Effector memory CD4-positive, alpha-beta T cell (primary cell): ENCODE data around the gene HOXD3.

Experiments used
- DNase-seq, 3 donors: peaks; one replicate each; pipeline ENCODE4 v3.0.0-alpha.2; 2020
- H3K27ac ChIP-seq: 2 replicates; pipeline ENCODE4 v1.7.0; 2013; ENCODE audit warnings: mild to moderate bottlenecking, low read length, moderate library complexity; ENCODE audit not compliant: insufficient read depth, poor library complexity, severe bottlenecking
- H3K27me3 ChIP-seq: replicated peaks from 2 replicates; pipeline ENCODE4 v1.7.0; 2013; ENCODE audit warnings: mild to moderate bottlenecking, low read length; ENCODE audit not compliant: insufficient read depth, control insufficient read depth, poor library complexity, severe bottlenecking
- H3K36me3 ChIP-seq: 2 replicates; pipeline ENCODE4 v1.7.0; 2013; ENCODE audit warnings: mild to moderate bottlenecking, low read length, moderate library complexity; ENCODE audit not compliant: control insufficient read depth, insufficient read depth
- H3K4me1 ChIP-seq: 2 replicates; pipeline ENCODE4 v1.7.0; 2013; ENCODE audit warnings: low read length, mild to moderate bottlenecking; ENCODE audit not compliant: control insufficient read depth, insufficient read depth, poor library complexity, severe bottlenecking
- H3K4me3 ChIP-seq: 2 replicates; pipeline ENCODE4 v1.7.0; 2013; ENCODE audit warnings: low read length, low read depth, mild to moderate bottlenecking; ENCODE audit not compliant: insufficient read depth, poor library complexity, severe bottlenecking
- H3K9me3 ChIP-seq: 2 replicates; pipeline ENCODE4 v1.7.0; 2013; ENCODE audit warnings: mild to moderate bottlenecking, low read length, moderate library complexity; ENCODE audit not compliant: control insufficient read depth

The HOXD3 gene

GRCh38 chr2:176150584-176151441, 6.3 kb upstream of the HOXD3 start:
- Histone ChIP-seq H3K27ac (no peak overlapping the region), H3K27me3 (peaks cover 58% of the 10 kb centered on the region), H3K4me3 (no peak overlapping the region), H3K36me3 (no peaks in the 10 kb centered on the region), H3K4me1 (no peaks in the 10 kb centered on the region), H3K9me3 (no peaks in the 10 kb centered on the region)
- DNase-seq = no peak

GRCh38 chr2:176151442-176152287, 5.4 kb upstream of the HOXD3 start, which contains the start of gene HOXD4:
Gene HOXD4 (plus strand): TSS chr2:176151550. CDS start chr2:176151634, 84 bp downstream.
- DNase-seq = no peak
- Histone ChIP-seq H3K27me3 (peaks cover 58% of the 10 kb centered on the region), H3K4me3 (no peak within 1 kb of the TSS), H3K36me3 (no peaks in the 10 kb centered on the region), H3K4me1 (no peaks in the 10 kb centered on the region), H3K9me3 (no peaks in the 10 kb centered on the region), H3K27ac (no peak within 1 kb of the TSS)

- Histone ChIP-seq H3K36me3 (no peaks in the 10 kb centered on the region), H3K27me3 (peaks cover 58% of the 10 kb centered on the region), H3K9me3 (no peaks in the 10 kb centered on the region), H3K4me3 (no peak overlapping the region), H3K4me1 (peaks cover 6% of the 10 kb centered on the region), H3K27ac (no peak overlapping the region)
- DNase-seq = no peak
Measured at GRCh38 chr2:176152350-176153181, 4.5 kb upstream of the HOXD3 start.

- H3K27ac ChIP-seq = no peak overlapping the region
- DNase-seq = no peak
- no peaks in the 10 kb centered on the region for H3K36me3 ChIP-seq
- H3K4me1 ChIP-seq = peaks cover 6% of the 10 kb centered on the region
- no peak overlapping the region for H3K4me3 ChIP-seq
- H3K27me3 ChIP-seq = peaks cover 61% of the 10 kb centered on the region
- no peaks in the 10 kb centered on the region for H3K9me3 ChIP-seq
Measured at GRCh38 chr2:176154576-176155252, 2.4 kb upstream of the HOXD3 start.

- no peak overlapping the region for H3K4me3 ChIP-seq
Measured at GRCh38 chr2:176155356-176156044, 1.6 kb upstream of the HOXD3 start.

GRCh38 chr2:176156301-176156806, 753 bp upstream of the HOXD3 start:
- no peak for DNase-seq
- Histone ChIP-seq H3K9me3 (no peaks in the 10 kb centered on the region), H3K36me3 (no peaks in the 10 kb centered on the region), H3K27ac (no peak overlapping the region), H3K4me3 (no peak overlapping the region), H3K4me1 (peaks cover 6% of the 10 kb centered on the region), H3K27me3 (peaks cover 66% of the 10 kb centered on the region)

More at GRCh38 chr2:176155356-176156044, 1.6 kb upstream of the HOXD3 start:
- DNase-seq = no peak
- Histone ChIP-seq H3K9me3 (no peaks in the 10 kb centered on the region), H3K27ac (no peak overlapping the region), H3K4me1 (peaks cover 6% of the 10 kb centered on the region), H3K27me3 (peaks cover 66% of the 10 kb centered on the region), H3K36me3 (no peaks in the 10 kb centered on the region)

- Histone ChIP-seq H3K27me3 (peaks cover 67% of the 10 kb centered on the region), H3K4me1 (peaks cover 6% of the 10 kb centered on the region), H3K9me3 (no peaks in the 10 kb centered on the region), H3K4me3 (no peak overlapping the region), H3K36me3 (no peaks in the 10 kb centered on the region), H3K27ac (no peak overlapping the region)
- no peak for DNase-seq
Measured at GRCh38 chr2:176157499-176158185, 535 bp downstream of the HOXD3 start.

- Histone ChIP-seq H3K9me3 (no peaks in the 10 kb centered on the region), H3K4me3 (no peak overlapping the region), H3K4me1 (peaks cover 6% of the 10 kb centered on the region), H3K36me3 (no peaks in the 10 kb centered on the region), H3K27ac (no peak overlapping the region), H3K27me3 (peaks cover 72% of the 10 kb centered on the region)
- DNase-seq = no peak
Measured at GRCh38 chr2:176158186-176158591, 1.1 kb downstream of the HOXD3 start.
